Measurements from ENCODE around the gene ASB4.
"Not testable (repeated sequence)": the region's sequence is repeated elsewhere in the genome, so short reads cannot be mapped to it uniquely, and the experiment has no call there.

The ASB4 gene, protein sequence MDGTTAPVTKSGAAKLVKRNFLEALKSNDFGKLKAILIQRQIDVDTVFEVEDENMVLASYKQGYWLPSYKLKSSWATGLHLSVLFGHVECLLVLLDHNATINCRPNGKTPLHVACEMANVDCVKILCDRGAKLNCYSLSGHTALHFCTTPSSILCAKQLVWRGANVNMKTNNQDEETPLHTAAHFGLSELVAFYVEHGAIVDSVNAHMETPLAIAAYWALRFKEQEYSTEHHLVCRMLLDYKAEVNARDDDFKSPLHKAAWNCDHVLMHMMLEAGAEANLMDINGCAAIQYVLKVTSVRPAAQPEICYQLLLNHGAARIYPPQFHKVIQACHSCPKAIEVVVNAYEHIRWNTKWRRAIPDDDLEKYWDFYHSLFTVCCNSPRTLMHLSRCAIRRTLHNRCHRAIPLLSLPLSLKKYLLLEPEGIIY

DNA sequence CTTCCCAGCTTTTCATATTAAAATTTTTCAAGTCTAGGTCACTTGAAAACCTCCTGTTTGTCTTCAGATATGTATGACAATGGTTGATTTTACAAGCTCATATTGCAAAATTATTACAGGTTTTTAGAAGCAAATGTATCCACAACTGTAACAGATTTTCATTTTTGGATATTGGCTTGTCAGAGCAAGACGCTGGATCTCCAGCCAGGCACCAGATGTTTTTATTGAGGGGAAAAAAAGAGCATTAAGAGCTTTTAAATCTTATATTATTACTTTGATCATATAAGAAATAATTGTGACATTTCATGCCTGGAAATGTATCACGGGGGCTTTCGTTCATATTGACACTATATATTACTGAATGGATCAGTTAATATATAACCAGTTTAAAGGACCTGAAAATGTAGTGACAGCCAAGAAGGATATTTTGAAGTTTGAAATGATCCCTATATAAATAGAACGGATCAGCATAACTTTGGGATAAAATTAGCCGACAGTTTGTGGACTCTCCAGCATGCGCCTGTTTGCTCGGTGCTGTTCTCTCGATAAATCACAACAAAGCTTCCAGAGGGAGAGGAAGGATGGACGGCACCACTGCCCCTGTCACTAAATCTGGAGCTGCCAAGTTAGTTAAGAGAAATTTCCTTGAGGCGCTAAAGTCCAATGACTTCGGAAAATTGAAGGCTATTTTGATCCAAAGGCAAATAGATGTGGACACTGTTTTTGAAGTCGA, at the start of gene ASB4:
Gene ASB4, plus strand, starts transcription at position 553 of the 733 bp plus-strand sequence. Its CDS starts 29 bp downstream, at position 582.
- no peaks in the 10 kb centered on the region for H3K9me3 ChIP-seq (ENCODE audit: control insufficient read depth in 2 of 2, low read length in 2 of 2)
- H3K9ac ChIP-seq (ENCODE audit: low read depth in 1 of 2, low read length in 2 of 2) = no peak within 1 kb of the TSS
- H3K36me3 ChIP-seq (ENCODE audit: control insufficient read depth in 2 of 2, insufficient read depth in 2 of 2, low read length in 2 of 2) = no peaks in the 10 kb centered on the region
- H3K4me3 ChIP-seq (ENCODE audit: low read length in 2 of 2) = no peak within 1 kb of the TSS
- H3K27ac ChIP-seq (ENCODE audit: low read depth in 2 of 2, low read length in 2 of 2) = no peak within 1 kb of the TSS
- H3K27me3 ChIP-seq (ENCODE audit: control insufficient read depth in 2 of 2, insufficient read depth in 2 of 2, low read length in 2 of 2) = no peaks in the 10 kb centered on the region
- no peaks in the 10 kb centered on the region for H3K4me1 ChIP-seq (ENCODE audit: control insufficient read depth in 2 of 2, insufficient read depth in 2 of 2, low read length in 2 of 2)

DNA sequence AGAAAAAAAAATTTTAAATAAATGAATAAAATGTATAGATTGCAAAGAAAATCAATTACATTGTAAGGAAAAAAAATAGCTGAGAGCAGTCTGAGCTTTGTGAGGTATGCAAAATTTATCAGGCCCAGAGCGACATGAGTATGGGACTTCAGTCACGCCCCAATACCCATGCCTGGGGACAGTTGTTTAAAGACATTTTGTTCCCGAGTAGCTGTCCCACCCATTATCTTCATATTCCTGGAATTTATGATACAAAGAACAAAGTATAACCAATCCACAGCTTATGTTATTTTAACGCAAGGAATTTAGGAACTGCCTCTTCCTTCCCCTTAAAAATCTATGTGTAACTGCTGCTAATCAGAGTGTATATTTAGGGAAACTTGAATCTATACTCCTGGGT, 49.3 kb upstream of the ASB4 start:
- H3K9ac ChIP-seq (ENCODE audit: low read depth in 1 of 2, low read length in 2 of 2) = no peak overlapping the region
- H3K36me3 ChIP-seq (ENCODE audit: control insufficient read depth in 2 of 2, insufficient read depth in 2 of 2, low read length in 2 of 2) = no peaks in the 10 kb centered on the region
- H3K27me3 ChIP-seq (ENCODE audit: control insufficient read depth in 2 of 2, insufficient read depth in 2 of 2, low read length in 2 of 2) = no peaks in the 10 kb centered on the region
- H3K9me3 ChIP-seq (ENCODE audit: control insufficient read depth in 2 of 2, low read length in 2 of 2) = no peaks in the 10 kb centered on the region
- H3K4me1 ChIP-seq (ENCODE audit: control insufficient read depth in 2 of 2, insufficient read depth in 2 of 2, low read length in 2 of 2) = peaks cover 15 to 18% of the 10 kb centered on the region in 2 donors
- no peak overlapping the region for H3K27ac ChIP-seq (ENCODE audit: low read depth in 2 of 2, low read length in 2 of 2)
- H3K4me3 ChIP-seq (ENCODE audit: low read length in 2 of 2) = no peak overlapping the region

DNA sequence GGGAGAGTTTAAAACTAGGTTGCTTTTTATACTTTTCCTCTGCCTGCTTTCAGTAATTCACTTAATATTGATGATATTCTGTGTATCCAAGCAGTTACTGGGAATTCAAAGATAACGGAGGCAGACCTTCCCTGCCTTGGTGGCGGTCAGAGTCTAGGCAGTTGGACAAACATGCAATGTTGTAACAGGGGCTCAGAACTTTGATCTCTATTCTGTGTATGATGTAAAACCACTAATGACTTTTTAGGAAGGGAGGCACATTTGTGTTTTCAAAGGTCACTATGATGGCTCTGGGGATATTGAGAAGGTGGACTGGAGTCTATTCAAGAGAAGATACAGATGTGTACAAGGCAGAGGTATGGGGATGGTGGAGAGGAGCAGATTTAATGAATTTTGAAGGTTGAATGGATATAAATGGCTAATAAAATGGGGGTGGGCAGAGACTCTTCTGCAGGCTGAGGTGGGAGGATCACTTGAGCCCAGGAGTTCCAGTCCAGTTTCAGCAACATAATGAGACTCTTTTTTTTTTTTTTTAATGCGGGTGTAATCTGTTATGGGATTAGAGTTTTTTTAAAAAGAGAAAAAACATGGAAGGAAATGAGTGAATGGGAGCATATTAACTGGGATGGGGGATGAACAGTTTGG, 45.2 kb upstream of the ASB4 start:
- H3K9me3 ChIP-seq (ENCODE audit: control insufficient read depth in 2 of 2, low read length in 2 of 2) = no peaks in the 10 kb centered on the region
- H3K9ac ChIP-seq (ENCODE audit: low read depth in 1 of 2, low read length in 2 of 2) = no peak overlapping the region
- H3K4me3 ChIP-seq (ENCODE audit: low read length in 2 of 2) = no peak overlapping the region
- H3K27me3 ChIP-seq (ENCODE audit: control insufficient read depth in 2 of 2, insufficient read depth in 2 of 2, low read length in 2 of 2) = no peaks in the 10 kb centered on the region
- H3K36me3 ChIP-seq (ENCODE audit: control insufficient read depth in 2 of 2, insufficient read depth in 2 of 2, low read length in 2 of 2) = no peaks in the 10 kb centered on the region
- H3K27ac ChIP-seq (ENCODE audit: low read depth in 2 of 2, low read length in 2 of 2) = no peak overlapping the region
- H3K4me1 ChIP-seq (ENCODE audit: control insufficient read depth in 2 of 2, insufficient read depth in 2 of 2, low read length in 2 of 2) = peaks cover 4 to 6% of the 10 kb centered on the region in 2 donors

DNA sequence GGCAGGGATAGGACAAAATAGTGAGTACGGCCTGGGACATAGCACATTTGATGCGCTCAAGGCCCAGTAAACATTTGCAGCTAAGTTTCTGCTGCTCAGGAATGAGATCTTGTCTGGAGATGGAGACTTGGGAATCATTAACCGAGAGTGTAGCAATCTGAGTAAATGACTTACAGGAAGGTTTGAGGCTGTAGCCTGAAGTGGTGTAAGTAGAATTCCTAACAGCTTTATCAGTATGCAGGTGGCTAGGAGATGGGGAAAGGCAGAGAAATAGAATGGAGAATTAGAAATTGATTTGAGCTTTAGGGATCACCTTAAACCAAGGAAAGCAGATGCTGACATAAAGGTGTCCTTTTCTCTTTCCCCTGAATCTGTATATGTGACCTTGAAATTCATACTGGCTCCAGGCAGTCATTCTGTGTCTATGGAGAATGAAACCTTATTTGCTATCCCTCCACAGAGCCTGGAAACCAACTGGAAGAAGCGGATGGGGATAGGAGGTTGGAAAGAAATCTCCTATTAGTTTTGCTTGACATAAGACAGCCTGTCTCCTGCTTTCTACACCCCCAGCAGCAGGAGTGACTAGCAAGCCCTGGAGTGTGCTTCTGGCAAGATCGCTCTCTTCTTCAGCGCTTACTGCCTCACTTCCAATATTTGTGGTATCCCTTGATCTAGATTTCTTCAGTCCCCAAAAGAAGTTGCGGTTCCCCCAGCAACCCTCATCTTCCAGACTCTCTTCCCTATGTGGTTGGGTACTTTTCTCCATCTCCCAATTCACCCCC, 44.5 kb upstream of the ASB4 start:
- H3K9me3 ChIP-seq (ENCODE audit: control insufficient read depth in 2 of 2, low read length in 2 of 2) = no peaks in the 10 kb centered on the region
- H3K27me3 ChIP-seq (ENCODE audit: control insufficient read depth in 2 of 2, insufficient read depth in 2 of 2, low read length in 2 of 2) = no peaks in the 10 kb centered on the region
- no peak overlapping the region for H3K27ac ChIP-seq (ENCODE audit: low read depth in 2 of 2, low read length in 2 of 2)
- H3K9ac ChIP-seq (ENCODE audit: low read depth in 1 of 2, low read length in 2 of 2) = no peak overlapping the region
- peaks cover 3 to 5% of the 10 kb centered on the region in 2 donors for H3K4me1 ChIP-seq (ENCODE audit: control insufficient read depth in 2 of 2, insufficient read depth in 2 of 2, low read length in 2 of 2)
- no peak overlapping the region for H3K4me3 ChIP-seq (ENCODE audit: low read length in 2 of 2)
- H3K36me3 ChIP-seq (ENCODE audit: control insufficient read depth in 2 of 2, insufficient read depth in 2 of 2, low read length in 2 of 2) = no peaks in the 10 kb centered on the region

DNA sequence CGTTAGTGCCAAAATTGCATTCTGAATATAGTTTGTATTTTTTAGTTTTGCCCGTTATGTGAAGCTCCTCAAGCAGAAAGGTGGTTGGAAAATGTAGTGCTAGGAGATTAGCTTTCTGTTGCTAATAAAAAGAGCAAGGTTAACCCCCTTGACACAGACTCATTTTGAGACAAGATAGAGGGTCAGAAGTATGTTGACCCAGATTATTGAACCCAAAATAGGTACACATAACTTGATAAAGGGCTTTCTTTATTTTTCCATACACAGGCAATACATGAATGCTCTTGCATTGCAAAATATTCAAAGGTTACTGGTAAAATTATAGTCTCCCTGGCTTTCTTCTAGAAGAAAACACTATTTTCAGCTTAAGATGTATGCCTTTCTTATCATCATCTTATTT, 40.9 kb upstream of the ASB4 start:
- Histone ChIP-seq H3K36me3 (ENCODE audit: control insufficient read depth in 2 of 2, insufficient read depth in 2 of 2, low read length in 2 of 2) (no peaks in the 10 kb centered on the region), H3K27ac (ENCODE audit: low read depth in 2 of 2, low read length in 2 of 2) (no peak overlapping the region)

DNA sequence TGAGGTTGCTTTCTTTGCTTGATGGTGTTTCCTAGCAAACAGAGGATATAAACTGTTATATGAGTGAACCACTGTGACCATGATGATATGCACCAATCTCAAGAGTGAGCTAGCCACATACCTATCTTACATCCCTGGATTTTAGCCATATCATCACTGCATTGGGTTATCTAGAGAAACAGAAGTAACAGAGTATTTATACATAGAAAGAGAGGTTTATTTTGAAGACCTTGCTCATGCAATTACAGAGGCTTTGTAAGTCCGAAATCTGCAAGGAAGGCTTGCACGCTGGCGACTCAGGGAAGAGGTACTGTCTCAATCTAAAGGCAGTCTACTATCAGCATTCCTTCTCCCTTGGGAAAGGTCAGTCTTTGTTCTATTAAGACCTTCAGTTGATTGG, 39.1 kb upstream of the ASB4 start:
- Histone ChIP-seq H3K27ac (ENCODE audit: low read depth in 2 of 2, low read length in 2 of 2) (no peak overlapping the region), H3K36me3 (ENCODE audit: control insufficient read depth in 2 of 2, insufficient read depth in 2 of 2, low read length in 2 of 2) (no peaks in the 10 kb centered on the region), H3K4me3 (ENCODE audit: low read length in 2 of 2) (no peak overlapping the region), H3K27me3 (ENCODE audit: control insufficient read depth in 2 of 2, insufficient read depth in 2 of 2, low read length in 2 of 2) (no peaks in the 10 kb centered on the region), H3K9ac (ENCODE audit: low read depth in 1 of 2, low read length in 2 of 2) (no peak overlapping the region), H3K4me1 (ENCODE audit: control insufficient read depth in 2 of 2, insufficient read depth in 2 of 2, low read length in 2 of 2) (no peaks in the 10 kb centered on the region), H3K9me3 (ENCODE audit: control insufficient read depth in 2 of 2, low read length in 2 of 2) (no peaks in the 10 kb centered on the region)

More for the DNA sequence above, 40.9 kb upstream of the ASB4 start:
- peaks cover 3 to 5% of the 10 kb centered on the region in 2 donors for H3K4me1 ChIP-seq (ENCODE audit: control insufficient read depth in 2 of 2, insufficient read depth in 2 of 2, low read length in 2 of 2)
- no peaks in the 10 kb centered on the region for H3K27me3 ChIP-seq (ENCODE audit: control insufficient read depth in 2 of 2, insufficient read depth in 2 of 2, low read length in 2 of 2)
- no peaks in the 10 kb centered on the region for H3K9me3 ChIP-seq (ENCODE audit: control insufficient read depth in 2 of 2, low read length in 2 of 2)
- H3K9ac ChIP-seq (ENCODE audit: low read depth in 1 of 2, low read length in 2 of 2) = no peak overlapping the region
- H3K4me3 ChIP-seq (ENCODE audit: low read length in 2 of 2) = no peak overlapping the region

DNA sequence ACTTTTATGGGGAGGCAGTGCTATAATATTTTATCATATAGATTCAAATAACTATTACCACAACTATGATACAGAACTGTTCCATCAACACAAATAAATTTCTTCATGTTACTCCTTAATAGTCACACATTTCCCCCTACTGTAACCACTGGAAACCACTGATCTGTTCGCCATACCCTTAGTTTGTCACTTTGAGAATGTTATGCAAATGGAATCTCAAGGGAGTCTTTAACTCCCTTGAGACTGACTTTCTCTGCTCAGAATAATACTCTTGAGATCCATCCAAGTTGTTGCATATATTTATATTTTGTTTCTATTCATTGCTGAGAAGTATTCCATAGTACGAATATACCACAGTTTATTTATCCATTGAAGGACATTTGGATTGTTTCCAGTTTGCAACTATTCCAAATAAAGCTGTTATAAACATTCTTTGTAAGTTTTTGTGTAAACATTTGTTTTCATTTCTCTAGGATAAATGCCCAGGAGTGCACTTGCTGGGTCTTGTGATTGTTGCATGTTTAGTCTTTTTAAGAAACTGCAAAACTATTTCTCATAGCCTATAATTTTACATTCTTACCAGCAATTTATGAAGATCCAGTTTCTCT, 31.2 kb upstream of the ASB4 start:
- Histone ChIP-seq H3K4me1 (ENCODE audit: control insufficient read depth in 2 of 2, insufficient read depth in 2 of 2, low read length in 2 of 2) (no peaks in the 10 kb centered on the region), H3K36me3 (ENCODE audit: control insufficient read depth in 2 of 2, insufficient read depth in 2 of 2, low read length in 2 of 2) (no peaks in the 10 kb centered on the region), H3K27ac (ENCODE audit: low read depth in 2 of 2, low read length in 2 of 2) (no peak overlapping the region), H3K27me3 (ENCODE audit: control insufficient read depth in 2 of 2, insufficient read depth in 2 of 2, low read length in 2 of 2) (no peaks in the 10 kb centered on the region), H3K9ac (ENCODE audit: low read depth in 1 of 2, low read length in 2 of 2) (no peak overlapping the region), H3K9me3 (ENCODE audit: control insufficient read depth in 2 of 2, low read length in 2 of 2) (no peaks in the 10 kb centered on the region), H3K4me3 (ENCODE audit: low read length in 2 of 2) (no peak overlapping the region)

DNA sequence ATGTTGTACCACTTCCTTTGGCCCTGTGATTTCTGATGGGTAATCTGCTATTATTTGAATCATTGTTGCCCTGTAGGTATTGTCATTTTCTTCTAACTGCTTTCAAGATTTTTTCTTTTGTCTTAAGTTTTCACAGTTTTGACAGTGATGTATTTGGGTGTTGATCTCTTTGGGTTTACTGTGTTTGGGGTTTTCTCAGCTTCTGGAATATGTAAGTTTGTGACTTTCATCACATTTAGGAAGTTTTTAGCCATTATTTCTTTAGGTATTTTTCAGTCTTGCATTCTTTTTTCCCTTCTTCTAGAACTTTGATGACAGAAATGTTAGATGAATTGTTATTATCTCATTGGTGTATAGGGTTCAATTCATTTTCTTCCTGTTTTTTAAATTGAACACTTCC, 27.8 kb upstream of the ASB4 start:
- no peaks in the 10 kb centered on the region for H3K36me3 ChIP-seq (ENCODE audit: control insufficient read depth in 2 of 2, insufficient read depth in 2 of 2, low read length in 2 of 2)
- no peaks in the 10 kb centered on the region for H3K9me3 ChIP-seq (ENCODE audit: control insufficient read depth in 2 of 2, low read length in 2 of 2)
- H3K27ac ChIP-seq (ENCODE audit: low read depth in 2 of 2, low read length in 2 of 2) = no peak overlapping the region
- H3K4me1 ChIP-seq (ENCODE audit: control insufficient read depth in 2 of 2, insufficient read depth in 2 of 2, low read length in 2 of 2) = no peaks in the 10 kb centered on the region
- no peaks in the 10 kb centered on the region for H3K27me3 ChIP-seq (ENCODE audit: control insufficient read depth in 2 of 2, insufficient read depth in 2 of 2, low read length in 2 of 2)
- H3K9ac ChIP-seq (ENCODE audit: low read depth in 1 of 2, low read length in 2 of 2) = no peak overlapping the region
- H3K4me3 ChIP-seq (ENCODE audit: low read length in 2 of 2) = no peak overlapping the region

DNA sequence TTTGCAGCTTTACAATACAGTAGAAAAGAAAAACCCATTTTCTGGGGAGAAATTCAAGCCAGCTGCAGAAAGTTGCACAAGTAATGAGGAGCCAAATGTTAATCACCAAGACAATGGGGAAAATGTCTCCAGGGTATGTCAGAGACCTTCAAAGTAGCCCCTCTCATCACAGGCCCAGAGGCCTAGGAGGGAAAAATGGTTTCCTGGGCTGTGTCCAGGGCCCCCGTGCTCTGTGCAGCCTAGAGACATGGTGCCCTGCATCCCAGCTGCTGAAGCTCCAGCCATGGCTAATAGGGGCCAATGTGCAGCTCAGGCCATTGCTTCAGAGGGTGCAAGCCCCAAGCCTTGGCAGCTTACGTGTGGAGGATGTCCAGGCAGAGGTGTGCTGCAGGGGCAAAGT, 25.1 kb upstream of the ASB4 start:
- not testable (repeated sequence) for H3K27ac ChIP-seq (ENCODE audit: low read depth in 2 of 2, low read length in 2 of 2); H3K4me3 ChIP-seq (ENCODE audit: low read length in 2 of 2); H3K9me3 ChIP-seq (ENCODE audit: control insufficient read depth in 2 of 2, low read length in 2 of 2); H3K27me3 ChIP-seq (ENCODE audit: control insufficient read depth in 2 of 2, insufficient read depth in 2 of 2, low read length in 2 of 2); H3K9ac ChIP-seq (ENCODE audit: low read depth in 1 of 2, low read length in 2 of 2); H3K36me3 ChIP-seq (ENCODE audit: control insufficient read depth in 2 of 2, insufficient read depth in 2 of 2, low read length in 2 of 2); H3K4me1 ChIP-seq (ENCODE audit: control insufficient read depth in 2 of 2, insufficient read depth in 2 of 2, low read length in 2 of 2)

Data from mucosa of rectum (tissue), 2 donors.